Activated effector memory CD4-positive, alpha-beta T cell treated with Interleukin-2 at 50 U/mL for 16 hours (primary cell): Measurements from ENCODE around the gene HNF1B.
"Not testable (repeated sequence)": the region's sequence is repeated elsewhere in the genome, so short reads cannot be mapped to it uniquely, and the experiment has no call there.

Experiments
- DNase-seq: peaks from one replicate; pipeline ENCODE4 v3.0.0-alpha.2; 2020

The HNF1B gene

GRCh38 chr17:37699285-37699973, 45.4 kb downstream of the HNF1B start:
- DNase-seq = no peak

- no peak for DNase-seq
Observed at GRCh38 chr17:37698911-37699255, 46.0 kb downstream of the HNF1B start.

- DNase-seq = no peak
Observed at GRCh38 chr17:37698132-37698910, 46.5 kb downstream of the HNF1B start.

- no peak for DNase-seq
Observed at GRCh38 chr17:37697381-37697780, 47.5 kb downstream of the HNF1B start.

- DNase-seq = no peak
Observed at GRCh38 chr17:37696366-37696765, 48.5 kb downstream of the HNF1B start.

GRCh38 chr17:37695726-37696125, 49.1 kb downstream of the HNF1B start:
- no peak for DNase-seq

GRCh38 chr17:37694734-37695133, 50.1 kb downstream of the HNF1B start:
- DNase-seq = no peak

- DNase-seq = no peak
Observed at GRCh38 chr17:37693328-37693727, 51.5 kb downstream of the HNF1B start.

GRCh38 chr17:37691807-37692206, 53.1 kb downstream of the HNF1B start:
- DNase-seq = no peak

GRCh38 chr17:37689317-37689716, 55.5 kb downstream of the HNF1B start:
- no peak for DNase-seq

- no peak for DNase-seq
Observed at GRCh38 chr17:37683454-37683984, 61.3 kb downstream of the HNF1B start.

- DNase-seq = no peak
Observed at GRCh38 chr17:37682007-37682406, 62.9 kb downstream of the HNF1B start.

- not testable (repeated sequence) for DNase-seq
Observed at GRCh38 chr17:37679995-37680394, 64.9 kb downstream of the HNF1B start.

- no peak for DNase-seq
Observed at GRCh38 chr17:37678036-37678435, 66.8 kb downstream of the HNF1B start.

- DNase-seq = no peak
Observed at GRCh38 chr17:37677021-37677420, 67.8 kb downstream of the HNF1B start.

- no peak for DNase-seq
Observed at GRCh38 chr17:37676115-37676925, 68.5 kb downstream of the HNF1B start.

- DNase-seq = no peak
Observed at GRCh38 chr17:37674511-37674910, 70.3 kb downstream of the HNF1B start.

- no peak for DNase-seq
Observed at GRCh38 chr17:37673386-37673785, 71.5 kb downstream of the HNF1B start.

GRCh38 chr17:37672548-37673078, 72.2 kb downstream of the HNF1B start:
- DNase-seq = no peak

GRCh38 chr17:37671824-37672547, 72.9 kb downstream of the HNF1B start:
- no peak for DNase-seq

GRCh38 chr17:37671028-37671823, 73.6 kb downstream of the HNF1B start:
- no peak for DNase-seq

- no peak for DNase-seq
Observed at GRCh38 chr17:37667039-37667438, 77.8 kb downstream of the HNF1B start.
